Prostate gland (tissue), 2 donors: Measurements from ENCODE around the gene CTSK.

Source experiments
- POLR2A ChIP-seq: fragments of 450-650 bp; IDR thresholded peaks from one replicate; pipeline ENCODE4 v1.6.1; 2016; ENCODE audit warnings: antibody characterized with exemption, mild to moderate bottlenecking
- TF ChIP-seq, protein P1 (sequence below), 4 experiments: fragments of 200-600 bp in 2 of 4; fragments of 450-650 bp in 2 of 4; sonication (generic) in 2 of 4; IDR thresholded peaks; 1 replicate in 3 of 4; 2 replicates in 1 of 4; pipeline ENCODE4 v1.5.1; 2016 to 2019; ENCODE audit warnings: antibody characterized with exemption in 4 of 4, mild to moderate bottlenecking in 2 of 4, moderate library complexity in 2 of 4

DNA sequence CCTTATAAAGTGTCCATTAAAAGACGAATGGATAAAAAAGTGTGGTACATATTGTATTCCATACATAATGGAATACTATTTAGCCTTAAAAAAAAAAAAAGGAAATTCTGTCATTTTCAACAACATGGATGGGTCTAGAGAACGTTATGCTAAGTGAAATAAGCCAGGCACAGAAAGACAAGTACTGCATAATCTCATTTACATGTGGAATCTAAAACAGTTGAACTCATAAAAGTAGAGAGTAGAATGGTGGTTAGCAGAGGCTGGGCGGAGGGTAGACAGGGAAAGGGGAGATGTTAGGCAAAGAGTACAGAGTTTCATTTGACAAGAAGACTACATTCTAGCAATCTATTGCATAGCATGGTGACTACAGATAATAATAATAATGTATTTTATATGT is 45.0 kb downstream of the CTSK start:
- TF ChIP-seq, protein P1, sequence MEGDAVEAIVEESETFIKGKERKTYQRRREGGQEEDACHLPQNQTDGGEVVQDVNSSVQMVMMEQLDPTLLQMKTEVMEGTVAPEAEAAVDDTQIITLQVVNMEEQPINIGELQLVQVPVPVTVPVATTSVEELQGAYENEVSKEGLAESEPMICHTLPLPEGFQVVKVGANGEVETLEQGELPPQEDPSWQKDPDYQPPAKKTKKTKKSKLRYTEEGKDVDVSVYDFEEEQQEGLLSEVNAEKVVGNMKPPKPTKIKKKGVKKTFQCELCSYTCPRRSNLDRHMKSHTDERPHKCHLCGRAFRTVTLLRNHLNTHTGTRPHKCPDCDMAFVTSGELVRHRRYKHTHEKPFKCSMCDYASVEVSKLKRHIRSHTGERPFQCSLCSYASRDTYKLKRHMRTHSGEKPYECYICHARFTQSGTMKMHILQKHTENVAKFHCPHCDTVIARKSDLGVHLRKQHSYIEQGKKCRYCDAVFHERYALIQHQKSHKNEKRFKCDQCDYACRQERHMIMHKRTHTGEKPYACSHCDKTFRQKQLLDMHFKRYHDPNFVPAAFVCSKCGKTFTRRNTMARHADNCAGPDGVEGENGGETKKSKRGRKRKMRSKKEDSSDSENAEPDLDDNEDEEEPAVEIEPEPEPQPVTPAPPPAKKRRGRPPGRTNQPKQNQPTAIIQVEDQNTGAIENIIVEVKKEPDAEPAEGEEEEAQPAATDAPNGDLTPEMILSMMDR (IDR thresholded peaks at IDR 0.05), result no peak
- TF ChIP-seq POLR2A, result no peak
